NOMO-1 treated with DMSO at 0.1 percent for 48 hours (cell line): Measurements from ENCODE around the gene ZBTB18.
"Not testable (repeated sequence)": the region's sequence is repeated elsewhere in the genome, so short reads cannot be mapped to it uniquely, and the experiment has no call there.

Source experiments
- DNase-seq: peaks from one replicate; lab custom pipeline; 2025; ENCODE audit not compliant: unreplicated experiment; lab: John Stamatoyannopoulos, UW

Gene ZBTB18

DNA sequence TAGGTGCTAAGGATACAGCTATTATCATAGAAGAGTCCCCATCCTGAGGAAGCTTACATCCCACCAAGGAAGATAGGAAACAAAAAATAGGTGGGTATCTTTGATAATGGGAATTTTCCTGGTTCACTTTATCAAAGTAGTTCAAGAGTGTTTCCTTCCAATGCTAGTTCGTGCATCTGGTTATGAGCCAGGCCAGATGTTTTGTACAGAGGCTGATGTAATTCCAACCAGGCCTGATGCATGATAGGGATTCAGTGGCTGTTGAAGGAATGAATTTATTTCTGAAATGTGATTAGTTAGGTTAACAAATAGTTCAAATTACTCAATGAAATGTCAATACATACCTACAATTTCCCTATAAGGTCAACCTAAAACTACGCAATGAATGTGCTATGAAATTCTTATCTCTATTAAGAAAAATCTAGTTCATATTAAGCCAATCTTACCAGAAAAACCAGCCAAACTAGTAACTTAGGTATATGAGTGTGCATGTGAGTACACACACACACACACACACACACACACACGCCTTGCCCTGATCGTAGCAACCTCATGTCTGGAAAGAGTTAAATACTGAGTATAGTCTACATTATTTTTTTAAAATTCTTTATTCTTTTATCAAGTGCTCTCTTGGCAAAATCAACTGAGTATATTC, 9.5 kb upstream of the ZBTB18 start:
- no peak for DNase-seq

DNA sequence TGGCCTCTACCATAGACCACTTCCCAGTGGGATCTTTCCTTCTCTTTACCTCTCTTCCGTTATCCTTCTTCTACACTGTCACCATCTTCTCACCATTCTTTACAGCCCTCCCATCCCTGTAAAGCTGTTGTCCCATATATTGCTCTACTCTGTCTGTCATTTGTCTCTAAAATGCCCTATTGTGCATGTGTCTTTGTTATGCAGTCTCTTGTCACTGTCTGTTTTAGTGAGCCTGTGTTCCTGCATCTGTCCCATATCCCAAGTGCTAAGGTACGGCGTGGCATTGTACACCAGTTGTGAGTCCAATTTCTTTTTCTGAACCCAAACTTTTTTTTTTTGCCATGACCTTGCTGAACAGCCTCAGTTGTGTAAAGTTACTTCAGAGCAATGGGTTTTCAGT, 8.8 kb upstream of the ZBTB18 start:
- DNase-seq = no peak

DNA sequence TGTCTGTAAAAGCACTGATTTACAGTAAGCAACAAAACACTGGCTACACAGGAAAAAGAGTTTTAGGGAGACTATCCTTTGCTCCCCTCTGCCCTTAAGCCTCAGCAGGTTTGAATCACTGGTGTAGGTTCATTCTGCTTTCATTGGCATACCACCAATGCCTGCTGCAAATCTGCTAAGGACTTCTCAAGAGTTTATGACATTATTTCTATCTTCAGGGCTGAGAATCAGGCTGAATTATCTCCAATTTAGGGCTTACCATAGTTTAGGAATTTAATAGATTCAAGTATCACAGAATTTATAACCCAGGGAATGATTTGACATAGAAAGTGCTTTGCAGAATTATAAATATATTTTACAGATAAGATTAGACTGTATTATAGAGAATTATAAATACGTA, 6.7 kb upstream of the ZBTB18 start:
- no peak for DNase-seq

DNA sequence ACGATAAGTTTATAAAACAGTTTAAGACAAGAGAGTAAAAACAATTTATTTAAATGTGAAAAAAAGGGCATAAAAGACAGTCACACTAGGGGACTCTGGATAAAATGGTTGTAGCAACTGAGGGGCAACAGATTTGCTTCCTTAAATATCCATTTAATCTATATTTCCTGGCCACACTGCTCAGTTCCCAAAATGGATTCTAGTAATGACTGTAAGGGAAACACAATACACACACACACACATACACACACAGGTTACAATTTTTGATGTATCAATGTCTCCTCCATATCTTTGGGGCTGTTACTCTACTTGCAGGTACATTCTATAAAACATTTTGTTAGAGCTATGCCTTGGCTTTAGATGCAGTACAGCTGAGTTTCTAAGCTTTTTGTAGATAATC, 4.8 kb upstream of the ZBTB18 start:
- DNase-seq = not testable (repeated sequence)

DNA sequence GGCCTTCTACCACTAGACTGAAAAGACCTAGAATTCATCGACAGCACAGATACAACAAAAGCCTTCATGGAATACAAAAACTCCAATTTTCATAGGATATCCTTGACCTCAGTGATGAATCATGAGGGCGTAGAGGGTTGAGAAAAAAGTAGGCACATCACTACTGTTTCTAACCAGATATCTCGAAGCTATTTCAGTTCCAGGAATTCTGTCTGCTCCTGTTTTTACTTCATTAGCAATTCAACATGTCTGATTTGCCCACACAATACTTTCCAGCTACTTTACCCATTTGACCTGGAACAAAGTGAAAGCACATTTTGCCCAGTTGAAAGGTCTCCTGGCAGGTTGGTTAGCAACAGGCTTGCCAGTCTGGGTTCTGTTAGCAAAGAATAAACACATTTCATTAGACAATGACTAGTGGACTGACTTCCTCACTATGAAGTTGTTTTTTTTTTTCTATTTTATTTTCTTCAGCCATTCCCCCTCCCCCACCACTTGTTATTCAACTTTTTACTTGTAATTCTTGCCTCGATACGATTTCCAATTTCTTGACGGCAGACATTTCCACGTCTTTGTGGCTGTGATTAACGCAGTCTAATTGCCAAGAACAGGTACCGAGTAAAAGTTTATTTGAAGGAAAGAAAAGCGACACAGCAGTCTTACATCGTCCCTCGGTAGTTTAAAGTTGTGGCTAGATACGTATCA, 4.0 kb upstream of the ZBTB18 start:
- peak; percentile 46 for DNase-seq

DNA sequence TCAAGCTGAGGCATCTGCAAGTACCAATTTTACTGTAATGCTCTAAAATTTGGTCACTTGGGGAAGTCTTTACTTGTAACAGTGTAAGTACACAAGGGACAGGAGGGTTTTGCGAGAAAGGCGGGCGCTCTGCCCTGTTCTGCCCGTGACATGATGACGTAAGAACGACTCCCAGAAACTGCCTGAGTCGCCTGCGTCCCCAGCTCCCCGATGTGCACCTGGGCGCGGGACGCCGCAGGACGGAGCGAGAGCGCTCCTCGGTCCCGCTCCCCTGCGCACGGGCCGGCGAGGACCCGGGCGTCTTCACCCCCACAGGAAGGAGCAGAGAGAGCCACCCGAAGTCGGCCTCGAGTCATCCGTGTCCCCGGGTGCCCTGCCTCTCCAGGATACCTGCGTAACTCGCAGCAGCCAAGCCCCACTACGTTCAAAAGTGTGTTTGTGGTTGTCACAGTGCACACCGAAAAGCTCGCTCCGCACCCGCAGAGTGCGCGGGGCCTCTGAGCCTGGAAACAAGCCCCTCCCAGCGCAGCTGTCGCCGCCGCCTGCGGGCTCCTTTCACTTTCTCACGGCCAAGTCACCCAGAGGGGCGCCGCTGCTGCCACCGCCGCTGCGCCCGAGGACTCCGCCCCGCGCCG, 3.3 kb upstream of the ZBTB18 start:
- DNase-seq = peak; percentile 64

DNA sequence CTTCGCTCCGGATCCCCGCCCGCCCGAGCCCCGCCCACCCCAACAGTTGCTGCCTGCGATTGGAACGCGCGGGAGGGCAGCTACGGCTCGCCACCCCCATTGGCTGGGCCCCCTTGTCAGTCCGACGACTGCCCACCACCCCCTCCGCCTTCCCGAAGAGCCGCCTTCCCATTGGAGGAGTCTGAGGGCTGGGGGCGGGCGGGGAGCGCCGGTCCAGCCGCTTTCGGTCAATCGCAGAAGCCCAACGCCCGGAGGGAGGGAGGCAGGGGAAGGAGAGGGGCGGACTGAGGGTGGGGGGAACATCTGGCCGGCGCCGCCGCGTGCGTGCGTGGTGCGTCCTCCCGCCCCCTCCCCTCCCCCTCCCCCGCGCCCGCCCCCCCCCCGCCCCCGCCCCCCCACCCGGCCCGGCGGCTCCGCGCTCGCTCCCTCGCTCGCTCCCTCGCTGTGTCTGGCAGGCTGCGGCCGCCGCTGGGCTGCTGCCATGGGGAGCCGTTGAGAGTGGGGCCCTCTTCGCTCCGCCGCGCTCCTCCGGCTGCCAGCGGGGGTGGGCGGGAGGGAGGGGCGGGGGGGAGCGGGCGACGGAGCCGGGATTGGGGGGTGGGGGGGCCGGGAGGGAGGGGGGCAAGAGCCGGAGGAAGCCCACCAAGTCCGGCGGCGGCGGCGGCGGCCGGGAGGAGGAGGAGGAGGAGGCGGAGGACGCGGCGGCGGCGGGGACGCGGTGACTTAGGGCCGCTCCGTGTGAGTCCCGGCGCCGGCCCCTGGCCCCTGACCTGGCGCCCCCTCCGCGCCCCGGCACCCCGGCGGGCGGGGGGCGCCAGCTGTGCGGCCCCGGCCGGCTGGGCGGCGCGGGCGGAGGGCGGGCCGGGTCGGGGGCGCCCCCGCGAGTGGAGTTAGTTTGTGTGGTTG, 2.6 kb upstream of the ZBTB18 start:
- DNase-seq = peak; percentile 98

DNA sequence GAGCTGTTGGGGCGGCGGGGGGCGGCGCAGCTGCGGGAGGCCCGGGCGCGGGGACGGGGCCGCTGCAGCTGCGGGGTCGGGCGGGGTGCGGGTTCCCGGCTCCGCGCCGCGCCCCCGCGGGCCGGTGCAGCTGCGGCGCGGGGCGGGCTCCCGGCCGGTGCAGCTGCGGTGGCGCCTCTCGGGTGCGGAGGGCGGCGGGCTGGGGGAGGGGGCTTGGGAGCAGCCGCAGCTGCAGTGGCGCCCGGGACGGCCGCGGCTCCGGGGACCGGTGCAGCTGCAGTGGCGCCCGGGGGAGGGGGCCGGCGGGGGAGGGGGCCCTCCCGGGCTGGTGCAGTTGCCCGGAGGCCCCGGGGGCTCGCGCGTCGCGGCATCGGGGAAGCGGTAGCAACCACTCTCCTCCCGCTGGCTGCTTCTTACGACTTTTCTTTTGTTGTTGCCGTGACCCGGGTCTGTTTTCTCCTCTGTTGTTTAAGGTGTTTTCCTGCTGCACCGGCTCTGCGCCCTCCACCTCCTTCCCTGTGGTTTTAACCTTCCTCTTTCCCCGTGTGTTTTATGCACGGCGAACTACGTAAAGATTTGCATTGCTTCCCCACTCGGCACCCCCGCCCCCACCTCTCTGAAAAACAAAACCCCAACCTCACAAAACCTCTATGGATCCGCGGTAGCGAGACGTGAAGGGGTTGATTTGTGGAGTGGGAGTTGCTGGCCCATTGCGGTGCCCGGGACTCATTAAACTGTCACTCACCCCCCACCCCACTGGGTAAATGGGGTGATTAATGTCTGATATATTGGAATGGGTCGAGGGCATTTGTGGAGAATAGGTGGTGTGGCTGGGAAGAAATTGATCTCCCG, 1.7 kb upstream of the ZBTB18 start:
- DNase-seq = peak; percentile 27

DNA sequence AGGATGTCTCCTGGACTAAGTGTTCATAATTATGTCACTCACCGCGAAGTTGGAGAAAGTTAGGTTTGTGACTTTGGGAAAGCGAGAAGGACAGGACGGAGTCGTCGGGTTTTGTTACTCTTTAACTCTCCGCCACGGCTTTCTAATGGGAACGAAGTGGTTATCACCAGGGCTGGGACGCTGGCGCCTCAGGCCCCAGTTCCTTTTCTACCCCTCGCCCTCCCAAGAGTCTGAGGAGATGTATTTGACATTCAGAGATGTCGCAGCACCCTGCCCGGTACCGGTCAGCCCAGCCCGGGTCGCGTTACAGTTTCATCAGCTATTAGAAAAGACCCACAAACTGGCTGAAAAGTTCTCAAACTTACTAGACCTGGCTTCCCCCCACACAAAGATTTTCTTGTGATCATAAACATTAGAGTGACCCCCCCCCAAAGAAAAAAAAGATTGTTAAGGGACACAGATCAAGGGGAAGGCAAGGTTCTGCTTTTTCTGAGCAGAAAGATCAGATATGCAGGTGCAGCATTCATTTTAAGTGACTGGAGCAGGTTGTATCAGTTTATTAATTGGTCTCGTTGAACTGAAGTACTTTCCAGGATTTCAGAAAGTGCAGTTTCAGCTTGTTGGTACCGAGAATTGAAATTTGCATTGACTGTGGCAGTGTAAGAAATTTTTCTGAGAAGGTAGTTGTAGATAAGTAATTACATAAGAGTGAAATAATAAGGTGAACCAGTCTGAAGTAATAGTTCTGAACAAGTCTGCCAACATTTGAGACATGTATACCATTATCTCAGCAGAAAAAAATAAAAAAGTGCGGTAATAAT, 859 bp upstream of the ZBTB18 start:
- peak; percentile 12 for DNase-seq

DNA sequence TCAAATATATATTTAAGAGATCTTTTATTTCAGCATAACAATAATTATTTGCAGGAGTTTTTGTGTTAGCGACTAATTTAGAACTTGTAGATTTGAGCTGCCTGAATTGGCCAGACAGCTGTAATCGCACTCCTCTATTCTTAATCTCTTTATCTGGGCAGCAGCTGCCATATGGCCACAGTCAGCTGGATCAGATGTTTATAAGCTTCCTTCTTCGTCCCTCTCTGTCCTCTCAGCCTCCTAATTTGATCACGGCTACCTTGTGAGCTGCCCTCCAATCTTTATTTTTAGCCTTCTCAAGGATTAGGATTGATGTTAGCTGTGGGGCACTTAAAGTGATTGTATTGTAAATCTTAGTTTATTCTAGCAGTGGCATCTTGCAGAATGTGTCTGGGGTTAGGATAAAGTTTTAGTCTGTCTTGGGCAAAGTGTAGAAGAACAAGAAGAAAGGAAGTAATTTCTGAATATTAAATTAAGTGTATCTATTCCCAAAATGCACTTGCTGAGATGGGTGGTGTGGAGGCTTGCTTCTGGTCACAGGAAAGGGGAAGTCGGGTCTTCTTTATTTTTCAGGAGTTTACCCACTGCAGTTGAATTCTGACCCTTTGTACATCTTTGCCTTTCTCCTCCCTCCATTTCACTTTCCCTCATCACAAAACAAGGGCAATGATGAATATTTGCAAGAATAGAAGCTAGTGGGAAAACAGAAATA, 1.1 kb downstream of the ZBTB18 start:
- peak; percentile 32 for DNase-seq

DNA sequence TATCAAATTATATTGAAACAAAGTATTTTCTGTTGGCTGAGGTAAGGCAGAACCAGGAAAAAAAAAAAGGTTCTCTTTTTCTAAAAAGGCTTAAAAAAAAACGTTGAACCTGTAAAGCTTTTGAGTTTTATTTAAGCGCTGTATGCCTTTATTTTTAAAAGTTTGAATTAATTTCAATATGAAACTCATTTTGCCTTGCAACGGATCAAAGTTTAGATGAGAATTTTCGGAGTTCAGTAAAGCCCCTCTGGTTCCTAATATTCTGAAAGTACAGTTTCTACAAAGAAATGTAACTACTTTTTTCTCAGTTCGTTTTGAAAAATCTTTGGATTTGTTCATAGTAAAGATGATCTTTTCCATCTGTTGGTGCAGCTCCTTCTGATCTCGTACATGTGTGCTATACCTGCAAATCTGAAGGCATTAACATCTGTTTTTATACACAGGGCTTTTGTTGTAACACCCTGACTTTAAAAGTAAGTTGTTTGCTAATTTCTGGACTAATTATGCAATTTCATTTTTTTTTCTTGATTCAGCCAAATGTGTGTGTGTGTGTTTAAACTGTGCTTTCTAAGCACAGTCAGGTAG, 1.7 kb downstream of the ZBTB18 start:
- no peak for DNase-seq

DNA sequence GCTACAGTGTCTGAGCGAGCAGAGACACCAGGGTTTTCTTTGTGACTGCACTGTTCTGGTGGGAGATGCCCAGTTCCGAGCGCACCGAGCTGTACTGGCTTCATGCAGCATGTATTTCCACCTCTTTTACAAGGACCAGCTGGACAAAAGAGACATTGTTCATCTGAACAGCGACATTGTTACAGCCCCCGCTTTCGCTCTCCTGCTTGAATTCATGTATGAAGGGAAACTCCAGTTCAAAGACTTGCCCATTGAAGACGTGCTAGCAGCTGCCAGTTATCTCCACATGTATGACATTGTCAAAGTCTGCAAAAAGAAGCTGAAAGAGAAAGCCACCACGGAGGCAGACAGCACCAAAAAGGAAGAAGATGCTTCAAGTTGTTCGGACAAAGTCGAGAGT, 2.7 kb downstream of the ZBTB18 start:
- DNase-seq = no peak

DNA sequence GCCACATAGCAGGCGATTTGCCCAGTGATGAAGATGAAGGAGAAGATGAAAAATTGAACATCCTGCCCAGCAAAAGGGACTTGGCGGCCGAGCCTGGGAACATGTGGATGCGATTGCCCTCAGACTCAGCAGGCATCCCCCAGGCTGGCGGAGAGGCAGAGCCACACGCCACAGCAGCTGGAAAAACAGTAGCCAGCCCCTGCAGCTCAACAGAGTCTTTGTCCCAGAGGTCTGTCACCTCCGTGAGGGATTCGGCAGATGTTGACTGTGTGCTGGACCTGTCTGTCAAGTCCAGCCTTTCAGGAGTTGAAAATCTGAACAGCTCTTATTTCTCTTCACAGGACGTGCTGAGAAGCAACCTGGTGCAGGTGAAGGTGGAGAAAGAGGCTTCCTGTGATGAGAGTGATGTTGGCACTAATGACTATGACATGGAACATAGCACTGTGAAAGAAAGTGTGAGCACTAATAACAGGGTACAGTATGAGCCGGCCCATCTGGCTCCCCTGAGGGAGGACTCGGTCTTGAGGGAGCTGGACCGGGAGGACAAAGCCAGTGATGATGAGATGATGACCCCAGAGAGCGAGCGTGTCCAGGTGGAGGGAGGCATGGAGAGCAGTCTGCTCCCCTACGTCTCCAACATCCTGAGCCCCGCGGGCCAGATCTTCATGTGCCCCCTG, 3.3 kb downstream of the ZBTB18 start:
- no peak for DNase-seq

DNA sequence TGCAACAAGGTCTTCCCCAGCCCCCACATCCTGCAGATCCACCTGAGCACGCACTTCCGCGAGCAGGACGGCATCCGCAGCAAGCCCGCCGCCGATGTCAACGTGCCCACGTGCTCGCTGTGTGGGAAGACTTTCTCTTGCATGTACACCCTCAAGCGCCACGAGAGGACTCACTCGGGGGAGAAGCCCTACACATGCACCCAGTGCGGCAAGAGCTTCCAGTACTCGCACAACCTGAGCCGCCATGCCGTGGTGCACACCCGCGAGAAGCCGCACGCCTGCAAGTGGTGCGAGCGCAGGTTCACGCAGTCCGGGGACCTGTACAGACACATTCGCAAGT, 3.8 kb downstream of the ZBTB18 start:
- no peak for DNase-seq

DNA sequence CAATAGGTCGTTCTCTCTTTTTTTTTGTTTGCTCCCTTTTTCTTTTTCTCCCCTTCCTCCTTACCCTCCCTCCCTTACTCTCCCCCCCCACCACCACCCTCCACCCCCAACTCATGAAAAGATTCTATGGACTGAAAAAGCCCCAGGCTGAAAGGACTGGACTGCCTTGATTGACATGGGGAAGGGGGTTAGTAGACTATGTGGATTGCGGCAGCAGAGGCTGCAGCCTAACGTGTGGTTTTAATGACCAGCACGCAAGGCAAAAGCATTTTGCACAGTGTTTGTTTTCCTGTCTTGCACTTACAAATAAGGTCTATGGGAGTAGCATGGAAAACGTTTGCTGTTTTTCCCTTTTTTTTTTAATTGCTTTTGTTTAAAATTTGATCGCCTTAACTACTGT, 5.5 kb downstream of the ZBTB18 start:
- no peak for DNase-seq

DNA sequence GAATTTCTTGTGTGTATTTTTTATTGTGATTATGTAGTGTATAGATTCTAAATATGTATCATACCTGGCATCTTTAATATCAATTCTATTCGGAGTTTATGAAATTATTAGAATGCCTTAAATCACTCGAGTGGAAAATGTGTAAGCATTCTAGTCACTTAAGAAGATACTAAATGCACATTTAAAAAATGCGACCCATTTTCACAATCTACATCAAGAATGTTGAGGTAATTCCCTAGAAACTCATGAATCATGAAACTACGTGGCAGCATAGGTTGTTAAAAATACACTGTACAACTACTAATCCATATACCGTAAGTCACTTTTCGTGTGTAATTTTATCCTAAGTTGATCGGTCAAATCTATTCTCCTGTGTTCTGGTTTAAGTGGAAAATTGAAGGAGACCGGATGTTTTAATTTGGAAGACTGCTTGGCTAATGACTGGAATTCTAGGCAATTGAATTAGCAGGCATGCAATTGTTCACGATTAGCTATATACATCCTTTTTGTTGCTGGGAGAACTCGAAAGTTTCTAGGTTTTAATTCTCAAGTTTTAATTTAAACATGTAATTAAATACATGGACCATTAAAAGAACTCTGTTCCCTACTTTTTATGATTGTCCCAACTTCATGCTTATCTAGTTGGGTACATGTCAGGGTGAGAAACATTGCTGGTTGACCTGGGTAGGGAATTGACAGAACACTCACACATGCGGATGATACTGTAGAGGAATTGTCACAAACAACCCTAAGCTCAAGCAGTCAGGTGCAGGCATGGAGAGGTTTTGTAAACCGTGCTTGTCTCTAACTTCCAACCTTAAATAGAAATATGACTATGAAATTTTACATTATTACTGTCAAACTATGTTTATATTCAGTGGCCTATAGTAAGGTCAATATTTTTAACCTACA, 6.6 kb downstream of the ZBTB18 start:
- no peak for DNase-seq

DNA sequence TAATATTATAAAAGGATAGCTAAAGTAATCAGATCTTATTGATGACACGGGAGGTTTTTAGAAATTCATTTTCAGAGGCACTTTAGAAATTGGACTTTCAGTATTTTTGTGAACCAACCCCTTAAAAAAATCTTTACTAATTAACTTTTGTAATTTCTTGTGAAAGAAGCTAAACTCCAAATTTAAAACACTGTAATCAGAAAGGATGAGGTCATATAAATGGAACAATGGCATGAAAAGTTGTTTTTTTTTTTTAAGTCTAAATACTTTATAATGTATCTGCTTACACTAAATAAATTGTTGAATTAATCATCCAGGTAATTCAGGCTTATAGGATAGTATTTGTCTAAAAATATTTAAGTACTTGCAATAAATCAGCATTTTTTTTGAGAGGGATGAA, 9.0 kb downstream of the ZBTB18 start:
- DNase-seq = no peak
